WERI-Rb-1 (cell line): ENCODE results near the gene SHROOM3.

Experiments used
- DNase-seq: peaks from one replicate; pipeline ENCODE4 v3.0.0-alpha.2; 2020
- H3K27ac ChIP-seq: fragments of 250-450 bp; sonication (Bioruptor Pico); 2 replicates; pipeline ENCODE4 v1.5.1; 2020; ENCODE audit warnings: mild to moderate bottlenecking, moderate library complexity
- H3K27me3 ChIP-seq: fragments of 250-450 bp; sonication (Bioruptor Pico); 2 replicates; pipeline ENCODE4 v1.5.1; 2021; ENCODE audit warnings: mild to moderate bottlenecking, low read depth, moderate library complexity; ENCODE audit not compliant: insufficient read depth, severe bottlenecking
- H3K36me3 ChIP-seq: fragments of 250-450 bp; sonication (Bioruptor Pico); 2 replicates; pipeline ENCODE4 v1.5.1; 2020; ENCODE audit warnings: mild to moderate bottlenecking, moderate library complexity
- H3K4me3 ChIP-seq: 2 replicates; pipeline ENCODE4 v1.5.1; 2011; ENCODE audit warnings: low read depth, mild to moderate bottlenecking, control low read depth, low read length
- H3K9me3 ChIP-seq: fragments of 250-450 bp; sonication (Bioruptor Pico); 2 replicates; pipeline ENCODE4 v1.5.1; 2021; ENCODE audit warnings: mild to moderate bottlenecking, moderate library complexity; ENCODE audit not compliant: severe bottlenecking
- TF ChIP-seq, protein P1 (sequence below): IDR thresholded peaks from 2 replicates; pipeline ENCODE4 v1.5.1; 2011; ENCODE audit warnings: low read depth, mild to moderate bottlenecking, control low read depth, inconsistent platforms, low read length

SHROOM3 gene

DNA sequence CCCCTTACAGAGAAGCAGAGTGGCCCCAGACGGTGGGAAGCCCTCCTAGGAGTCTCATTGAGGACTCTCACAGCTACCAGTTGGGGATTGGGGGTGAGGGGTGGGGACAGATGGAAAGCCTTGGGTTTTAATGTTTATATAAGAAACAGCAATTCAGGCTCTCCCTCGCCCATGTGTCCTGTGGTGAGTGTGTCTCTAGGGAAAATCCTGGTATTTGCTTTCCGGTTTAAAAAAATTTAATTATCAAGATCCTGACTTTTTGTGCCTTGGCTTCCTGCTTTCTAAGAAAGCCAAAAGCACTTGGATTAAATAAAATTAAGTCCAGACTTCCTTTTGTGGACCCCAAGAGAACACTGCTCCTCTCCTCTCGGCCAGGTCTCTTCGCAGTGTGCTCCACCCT lies 369.1 kb downstream of the SHROOM3 start:
- Histone ChIP-seq H3K9me3 (peaks cover 3% of the 10 kb centered on the region), H3K36me3 (no peaks in the 10 kb centered on the region), H3K4me3 (no peak overlapping the region), H3K27ac (no peak overlapping the region), H3K27me3 (no peaks in the 10 kb centered on the region)
- TF ChIP-seq, protein P1, sequence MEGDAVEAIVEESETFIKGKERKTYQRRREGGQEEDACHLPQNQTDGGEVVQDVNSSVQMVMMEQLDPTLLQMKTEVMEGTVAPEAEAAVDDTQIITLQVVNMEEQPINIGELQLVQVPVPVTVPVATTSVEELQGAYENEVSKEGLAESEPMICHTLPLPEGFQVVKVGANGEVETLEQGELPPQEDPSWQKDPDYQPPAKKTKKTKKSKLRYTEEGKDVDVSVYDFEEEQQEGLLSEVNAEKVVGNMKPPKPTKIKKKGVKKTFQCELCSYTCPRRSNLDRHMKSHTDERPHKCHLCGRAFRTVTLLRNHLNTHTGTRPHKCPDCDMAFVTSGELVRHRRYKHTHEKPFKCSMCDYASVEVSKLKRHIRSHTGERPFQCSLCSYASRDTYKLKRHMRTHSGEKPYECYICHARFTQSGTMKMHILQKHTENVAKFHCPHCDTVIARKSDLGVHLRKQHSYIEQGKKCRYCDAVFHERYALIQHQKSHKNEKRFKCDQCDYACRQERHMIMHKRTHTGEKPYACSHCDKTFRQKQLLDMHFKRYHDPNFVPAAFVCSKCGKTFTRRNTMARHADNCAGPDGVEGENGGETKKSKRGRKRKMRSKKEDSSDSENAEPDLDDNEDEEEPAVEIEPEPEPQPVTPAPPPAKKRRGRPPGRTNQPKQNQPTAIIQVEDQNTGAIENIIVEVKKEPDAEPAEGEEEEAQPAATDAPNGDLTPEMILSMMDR, result no peak
- DNase-seq, result no peak

DNA sequence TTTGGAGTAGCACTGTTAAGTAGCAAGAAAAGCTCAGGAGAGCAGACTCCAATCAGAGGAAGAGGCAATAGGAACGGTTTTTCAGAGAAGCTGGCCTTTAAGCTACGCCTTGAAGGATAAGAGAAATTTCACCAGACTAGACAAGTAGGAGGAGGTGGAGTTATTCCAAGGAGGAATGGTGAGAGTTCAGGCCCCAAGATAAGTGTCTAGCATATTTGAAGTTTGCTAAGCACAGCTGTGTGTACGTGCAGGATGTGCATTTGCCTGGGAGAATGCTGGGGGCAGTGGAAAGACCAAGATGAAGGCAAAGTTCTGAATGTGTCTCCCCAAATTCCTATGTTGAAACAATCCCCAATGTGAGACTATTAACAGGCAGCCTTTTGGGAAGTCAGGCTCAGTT lies 371.3 kb downstream of the SHROOM3 start:
- Histone ChIP-seq H3K36me3 (no peaks in the 10 kb centered on the region), H3K4me3 (no peak overlapping the region), H3K27ac (no peak overlapping the region), H3K9me3 (peaks cover 3% of the 10 kb centered on the region), H3K27me3 (no peaks in the 10 kb centered on the region)
- no peak for DNase-seq
- TF ChIP-seq, protein P1, result no peak

DNA sequence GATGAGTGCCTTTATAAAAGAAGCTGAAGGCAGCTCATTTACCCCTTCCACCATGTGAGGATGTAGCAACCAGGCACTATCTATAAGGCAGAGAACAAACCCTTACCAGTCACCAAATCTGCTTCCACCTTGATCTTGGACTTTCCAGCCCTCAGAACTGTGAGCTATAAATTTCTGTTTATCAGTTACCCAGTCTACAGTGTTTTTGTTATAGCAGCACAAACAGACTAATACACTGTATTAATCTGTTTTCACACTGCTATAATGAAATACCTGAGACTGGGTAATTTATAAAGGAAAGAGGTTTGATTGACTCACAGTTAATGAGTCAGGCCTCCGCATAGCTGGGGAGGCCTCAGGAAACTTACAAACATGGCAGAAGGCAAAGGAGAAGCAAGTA lies 371.7 kb downstream of the SHROOM3 start:
- Histone ChIP-seq H3K36me3 (no peaks in the 10 kb centered on the region), H3K27me3 (no peaks in the 10 kb centered on the region), H3K9me3 (peaks cover 3% of the 10 kb centered on the region), H3K27ac (no peak overlapping the region), H3K4me3 (no peak overlapping the region)
- DNase-seq, result no peak
- TF ChIP-seq, protein P1, result no peak

DNA sequence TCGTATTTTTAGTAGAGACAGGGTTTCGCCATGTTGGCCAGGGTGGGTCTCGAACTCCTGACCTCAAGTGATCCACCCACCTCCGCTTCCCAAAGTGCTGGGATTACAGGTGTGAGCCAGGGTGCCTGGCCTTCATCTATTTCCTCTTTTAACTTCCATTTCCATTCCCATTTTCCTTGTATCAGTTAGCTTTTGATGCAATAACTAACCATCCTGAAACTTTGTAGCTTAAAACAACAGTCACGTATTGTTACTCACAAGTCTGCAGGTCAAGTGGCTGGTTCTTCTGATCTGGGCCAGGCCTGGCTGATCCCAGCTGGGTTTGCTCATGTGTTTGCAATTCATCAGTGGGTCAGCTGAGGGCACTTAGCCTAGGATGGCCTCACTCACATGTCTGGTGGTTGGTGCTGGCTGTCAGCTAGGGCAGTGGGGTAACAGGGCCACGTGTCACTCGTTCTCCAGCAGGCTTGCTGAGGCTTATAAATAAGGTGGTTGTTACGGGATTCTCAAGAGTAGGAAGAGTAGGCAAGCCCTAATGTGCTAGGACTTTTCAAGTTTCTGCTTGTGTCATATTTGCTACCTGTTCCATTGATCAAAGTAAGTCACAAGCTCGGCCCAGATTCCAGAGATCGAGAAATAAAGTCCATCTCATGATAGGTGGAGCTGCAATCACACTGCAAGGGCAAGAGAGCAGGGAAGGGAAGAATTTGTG lies 374.7 kb downstream of the SHROOM3 start:
- no peak overlapping the region for H3K27ac ChIP-seq
- no peaks in the 10 kb centered on the region for H3K27me3 ChIP-seq
- H3K36me3 ChIP-seq, result no peaks in the 10 kb centered on the region
- no peak overlapping the region for H3K4me3 ChIP-seq
- H3K9me3 ChIP-seq, result peaks cover 3% of the 10 kb centered on the region
- TF ChIP-seq, protein P1, result no peak
- peak; percentile 34 for DNase-seq

DNA sequence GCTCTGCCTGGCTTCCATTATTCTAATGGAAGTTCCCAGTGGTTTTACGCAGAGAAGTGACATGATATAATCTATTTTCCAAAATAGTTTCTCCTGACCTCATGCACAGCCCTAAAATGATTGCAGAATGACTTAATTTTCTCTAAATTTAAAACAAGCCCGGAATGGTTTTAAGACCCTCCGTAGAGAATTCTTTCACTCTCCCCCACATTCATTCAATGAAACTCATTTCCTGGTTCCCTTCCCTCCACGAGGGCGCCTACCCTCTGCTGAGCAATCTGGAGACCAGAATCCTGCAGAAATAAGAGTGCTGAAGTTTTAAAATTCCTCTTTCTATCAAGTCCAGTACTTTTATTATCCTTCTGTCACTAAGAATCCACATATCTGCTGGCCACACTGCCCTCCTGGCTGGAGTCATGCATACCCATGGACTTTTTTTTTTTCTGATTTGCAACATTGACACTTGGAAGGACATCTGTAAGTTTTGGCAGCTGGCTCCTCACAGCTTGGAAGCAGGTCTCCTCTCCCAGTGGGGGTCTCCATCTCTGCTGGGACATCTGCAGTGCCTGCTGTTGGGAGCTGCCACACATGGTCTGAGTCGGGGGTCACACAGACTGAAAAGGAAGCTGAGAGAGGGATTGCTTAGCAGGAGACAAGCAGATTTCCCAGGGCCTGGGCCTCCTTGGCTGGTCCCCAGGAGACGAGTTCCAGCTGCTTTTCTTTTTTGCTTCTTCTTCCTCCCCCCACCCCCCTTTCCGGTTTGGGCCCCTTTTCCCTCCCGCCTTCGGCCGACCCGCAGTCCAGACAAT lies 376.8 kb downstream of the SHROOM3 start:
- DNase-seq, result no peak
- Histone ChIP-seq H3K4me3 (no peak overlapping the region), H3K36me3 (no peaks in the 10 kb centered on the region), H3K9me3 (peaks cover 3% of the 10 kb centered on the region), H3K27ac (no peak overlapping the region), H3K27me3 (no peaks in the 10 kb centered on the region)
- TF ChIP-seq, protein P1, result no peak
